Osteocyte (in vitro differentiated cells): ENCODE data around the gene SLC22A9. TPM values are rescaled to one million over a fixed set of nuclear protein-coding genes. Genes with fewer than 3 reads are reported as not detected.
"Not testable (repeated sequence)": the region's sequence is repeated elsewhere in the genome, so short reads cannot be mapped to it uniquely, and the experiment has no call there.

ENCODE experiments used
- DNase-seq: peaks from one replicate; pipeline ENCODE4 v3.0.0; 2021; ENCODE audit warnings: mixed read lengths; ENCODE audit not compliant: unreplicated experiment; ENCODE audit errors: extremely low spot score
- H3K27ac Mint-ChIP-seq: one replicate; pipeline ENCODE4 v1.8.0; 2021; ENCODE audit warnings: mild to moderate bottlenecking, mixed read lengths; ENCODE audit not compliant: unreplicated experiment
- H3K27me3 Mint-ChIP-seq: one replicate; pipeline ENCODE4 v1.8.0; 2021; ENCODE audit warnings: mixed read lengths; ENCODE audit not compliant: unreplicated experiment
- H3K36me3 Mint-ChIP-seq: one replicate; pipeline ENCODE4 v1.8.0; 2021; ENCODE audit warnings: mixed read lengths; ENCODE audit not compliant: unreplicated experiment
- H3K4me1 Mint-ChIP-seq: one replicate; pipeline ENCODE4 v1.8.0; 2021; ENCODE audit warnings: mixed read lengths; ENCODE audit not compliant: unreplicated experiment
- H3K4me3 Mint-ChIP-seq: one replicate; pipeline ENCODE4 v1.8.0; 2021; ENCODE audit warnings: mild to moderate bottlenecking, moderate library complexity, mixed read lengths; ENCODE audit not compliant: unreplicated experiment
- H3K9me3 Mint-ChIP-seq: one replicate; pipeline ENCODE4 v1.8.0; 2021; ENCODE audit warnings: mixed read lengths; ENCODE audit not compliant: unreplicated experiment
- long read RNA-seq: library from polyadenylated mRNA; unstranded; transcript quantifications from one replicate; pipeline ENCODE4 v2.0.0, GENCODE V29; 2021
- total RNA-seq: library from RNA; stranded (reverse); gene quantifications from 2 replicates; pipeline ENCODE4 v1.2.1, GENCODE V29; 2021
- TF ChIP-seq, protein P1 (sequence below): fragments of 200-600 bp; sonication (generic); IDR thresholded peaks from 2 replicates; pipeline ENCODE4 v1.5.0; 2021; ENCODE audit warnings: antibody characterized with exemption, mild to moderate bottlenecking, moderate library complexity

SLC22A9 gene
- total RNA-seq = not detected in 2 replicates
- long read RNA-seq = 0 reads

DNA sequence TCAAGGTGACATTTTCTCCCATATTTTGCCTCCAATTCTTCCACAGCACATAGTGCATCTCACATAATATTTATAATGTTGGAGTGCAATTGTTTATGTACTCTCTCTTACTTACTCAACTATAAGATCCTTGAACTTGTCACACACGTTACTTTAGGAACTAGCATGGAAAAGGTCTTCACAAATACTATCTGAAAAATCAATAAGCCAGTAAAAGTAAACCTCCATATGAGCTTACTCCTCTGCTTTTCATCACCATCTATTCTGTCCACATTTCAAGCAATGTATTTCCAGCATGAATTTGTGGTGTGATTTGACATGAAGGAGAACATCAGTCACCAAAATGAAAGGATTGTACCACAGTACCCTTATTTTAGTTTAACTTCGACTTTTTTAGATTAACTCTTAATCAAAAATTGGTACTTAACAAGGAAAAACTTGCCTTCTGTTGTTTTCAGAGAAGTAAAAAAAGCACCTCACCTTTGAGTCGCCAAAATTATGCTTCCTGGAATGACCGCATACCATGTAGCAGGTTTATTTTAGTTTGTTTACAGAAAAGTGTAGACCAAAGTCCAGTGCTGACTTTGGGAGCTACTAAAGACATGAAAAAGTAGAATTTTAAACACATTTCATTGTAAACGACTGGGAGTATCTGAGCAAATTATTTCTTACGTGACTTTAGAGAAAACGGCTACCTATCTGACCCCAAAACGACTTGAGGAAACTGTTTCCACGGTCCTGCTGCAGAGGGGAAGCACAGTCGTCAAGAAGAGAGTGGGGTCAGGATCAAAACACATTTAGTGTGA lies at the start of gene SLC22A9:
Gene SLC22A9 (plus strand): TSS at position 621 of the 806 bp plus-strand sequence. CDS start 272 bp downstream, outside the sequence.
- Mint-ChIP-seq H3K9me3 (no peaks in the 10 kb centered on the region), H3K36me3 (no peaks in the 10 kb centered on the region), H3K4me1 (no peaks in the 10 kb centered on the region), H3K4me3 (no peak within 1 kb of the TSS), H3K27me3 (no peaks in the 10 kb centered on the region), H3K27ac (no peak within 1 kb of the TSS)
- TF ChIP-seq, protein P1, sequence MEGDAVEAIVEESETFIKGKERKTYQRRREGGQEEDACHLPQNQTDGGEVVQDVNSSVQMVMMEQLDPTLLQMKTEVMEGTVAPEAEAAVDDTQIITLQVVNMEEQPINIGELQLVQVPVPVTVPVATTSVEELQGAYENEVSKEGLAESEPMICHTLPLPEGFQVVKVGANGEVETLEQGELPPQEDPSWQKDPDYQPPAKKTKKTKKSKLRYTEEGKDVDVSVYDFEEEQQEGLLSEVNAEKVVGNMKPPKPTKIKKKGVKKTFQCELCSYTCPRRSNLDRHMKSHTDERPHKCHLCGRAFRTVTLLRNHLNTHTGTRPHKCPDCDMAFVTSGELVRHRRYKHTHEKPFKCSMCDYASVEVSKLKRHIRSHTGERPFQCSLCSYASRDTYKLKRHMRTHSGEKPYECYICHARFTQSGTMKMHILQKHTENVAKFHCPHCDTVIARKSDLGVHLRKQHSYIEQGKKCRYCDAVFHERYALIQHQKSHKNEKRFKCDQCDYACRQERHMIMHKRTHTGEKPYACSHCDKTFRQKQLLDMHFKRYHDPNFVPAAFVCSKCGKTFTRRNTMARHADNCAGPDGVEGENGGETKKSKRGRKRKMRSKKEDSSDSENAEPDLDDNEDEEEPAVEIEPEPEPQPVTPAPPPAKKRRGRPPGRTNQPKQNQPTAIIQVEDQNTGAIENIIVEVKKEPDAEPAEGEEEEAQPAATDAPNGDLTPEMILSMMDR = no peak
- no peak for DNase-seq

DNA sequence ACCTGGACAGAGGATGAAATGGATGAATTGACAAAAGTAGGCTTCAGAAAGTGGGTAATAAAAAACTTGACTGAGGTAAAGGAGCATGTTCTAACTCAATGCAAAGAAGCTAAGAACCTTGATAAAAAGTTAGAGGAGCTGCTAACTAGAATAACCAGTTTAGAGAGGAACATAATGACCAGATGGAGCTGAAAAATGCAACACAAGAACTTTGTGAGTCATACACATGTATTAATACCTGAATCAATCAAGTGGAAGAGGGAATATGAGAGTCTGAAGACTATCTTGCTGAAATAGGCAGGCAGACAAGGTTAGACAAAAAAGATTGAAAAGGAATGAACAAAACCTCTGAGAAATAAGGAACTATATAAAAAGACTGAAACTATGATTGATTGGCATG lies 47.9 kb upstream of the SLC22A9 start:
- DNase-seq = no peak
- Mint-ChIP-seq H3K27ac (no peak overlapping the region), H3K36me3 (no peaks in the 10 kb centered on the region), H3K9me3 (peaks cover 6% of the 10 kb centered on the region), H3K4me3 (no peak overlapping the region), H3K4me1 (no peaks in the 10 kb centered on the region), H3K27me3 (no peaks in the 10 kb centered on the region)
- TF ChIP-seq, protein P1 = no peak

DNA sequence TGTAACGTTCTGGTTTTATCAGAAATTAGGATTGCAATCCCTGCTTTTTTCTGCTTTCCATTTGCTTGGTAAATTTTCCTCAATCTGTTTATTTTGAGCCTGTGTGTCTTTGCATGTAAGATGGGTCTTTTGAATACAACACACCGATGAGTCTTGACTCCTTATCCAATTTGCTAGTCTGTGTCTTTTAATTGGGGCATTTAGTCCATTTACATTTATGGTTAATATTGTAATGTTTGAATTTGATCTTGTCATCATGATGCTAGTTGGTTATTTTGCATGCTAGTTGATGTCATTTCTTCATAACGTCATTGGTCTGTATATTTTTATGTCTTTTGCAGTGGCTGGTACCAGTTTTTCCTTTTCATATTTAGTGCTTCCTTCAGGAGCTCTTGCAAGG lies 34.5 kb upstream of the SLC22A9 start:
- not testable (repeated sequence) for DNase-seq, H3K4me1 Mint-ChIP-seq, H3K27ac Mint-ChIP-seq, H3K36me3 Mint-ChIP-seq, H3K4me3 Mint-ChIP-seq, H3K27me3 Mint-ChIP-seq, H3K9me3 Mint-ChIP-seq

DNA sequence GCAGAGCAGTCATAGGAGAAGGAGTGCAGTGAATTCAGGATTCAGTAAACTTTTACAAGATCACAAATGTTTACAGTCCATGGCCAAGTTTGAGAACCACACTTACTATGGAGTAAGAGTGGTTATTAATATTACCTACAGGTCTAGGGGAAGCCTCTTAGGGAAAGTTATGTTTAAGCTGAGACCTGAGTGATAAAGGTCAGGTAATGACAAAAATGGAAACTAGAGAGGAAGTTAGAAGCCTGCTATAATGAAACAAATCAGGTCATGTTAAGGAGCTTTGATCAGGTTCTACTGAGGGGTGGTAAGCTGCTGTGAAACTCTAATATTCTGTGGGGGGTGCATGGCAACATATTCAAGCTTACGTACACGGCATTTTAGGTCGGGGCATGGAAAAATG lies 32.5 kb upstream of the SLC22A9 start:
- H3K27ac Mint-ChIP-seq = no peak overlapping the region
- no peaks in the 10 kb centered on the region for H3K4me1 Mint-ChIP-seq
- DNase-seq = no peak
- TF ChIP-seq, protein P1 = no peak
- peaks cover 4% of the 10 kb centered on the region for H3K9me3 Mint-ChIP-seq
- H3K36me3 Mint-ChIP-seq = no peaks in the 10 kb centered on the region
- no peak overlapping the region for H3K4me3 Mint-ChIP-seq
- H3K27me3 Mint-ChIP-seq = no peaks in the 10 kb centered on the region

DNA sequence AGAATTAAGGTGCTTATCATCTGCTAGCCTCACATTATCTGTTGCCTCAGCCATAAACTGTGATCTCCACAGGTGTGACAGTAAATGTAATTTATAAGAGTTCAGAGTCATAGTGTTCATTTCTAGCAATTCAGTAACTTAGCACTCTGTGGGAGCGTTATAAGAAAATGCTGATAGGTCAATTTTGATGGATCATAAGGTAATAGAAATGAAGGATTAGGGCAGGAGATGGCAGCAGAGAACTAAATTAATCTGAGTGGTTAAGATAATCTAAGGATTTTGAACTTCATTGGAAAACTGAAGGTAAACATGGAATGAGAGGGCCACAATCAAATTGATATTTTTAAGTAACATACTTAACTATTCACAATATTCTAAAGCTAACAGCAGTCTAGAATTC lies 26.5 kb upstream of the SLC22A9 start:
- Mint-ChIP-seq H3K4me3 (no peak overlapping the region), H3K4me1 (no peaks in the 10 kb centered on the region), H3K9me3 (no peaks in the 10 kb centered on the region), H3K27ac (no peak overlapping the region), H3K36me3 (no peaks in the 10 kb centered on the region), H3K27me3 (no peaks in the 10 kb centered on the region)
- no peak for DNase-seq
- TF ChIP-seq, protein P1 = no peak
